ENCODE results near the gene CIB2.

CIB2 gene

DNA sequence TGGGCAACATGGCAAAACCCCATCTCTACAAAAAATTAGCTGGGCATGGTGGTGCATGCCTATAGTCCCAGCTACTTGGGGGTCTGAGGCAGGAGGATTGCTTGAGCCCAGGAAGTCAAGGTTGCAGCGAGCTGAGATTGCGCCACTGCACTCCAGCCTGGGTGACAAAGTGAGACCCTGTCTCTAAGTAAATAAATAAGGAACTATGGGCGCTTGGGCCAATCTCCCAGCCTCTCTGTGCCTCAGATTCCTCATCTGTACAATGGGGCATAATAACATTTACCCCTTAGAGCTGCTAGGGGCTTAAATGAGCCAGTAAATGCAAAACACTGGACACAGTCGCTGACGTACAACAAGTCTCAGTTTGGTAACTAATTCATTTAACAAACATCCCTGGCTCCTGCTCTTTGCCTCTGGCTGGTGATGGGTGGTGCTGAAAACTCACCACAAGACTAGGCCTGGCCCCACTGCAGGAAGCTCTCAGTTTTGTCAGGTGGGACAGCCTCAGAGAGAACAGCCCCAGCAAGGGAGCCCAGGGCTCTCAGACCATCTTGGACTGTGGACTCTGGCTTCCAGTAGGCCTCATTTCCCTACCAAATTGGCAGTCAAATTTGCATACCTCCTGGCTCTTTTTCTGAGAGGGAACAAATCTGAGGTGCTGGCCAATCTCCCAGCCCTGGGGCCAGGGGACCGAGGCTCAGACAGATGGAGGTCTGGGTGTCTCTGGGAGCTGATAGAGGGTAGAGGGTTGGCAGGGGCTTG is 47.4 kb downstream of the CIB2 start:
- TF ChIP-seq, protein P1, sequence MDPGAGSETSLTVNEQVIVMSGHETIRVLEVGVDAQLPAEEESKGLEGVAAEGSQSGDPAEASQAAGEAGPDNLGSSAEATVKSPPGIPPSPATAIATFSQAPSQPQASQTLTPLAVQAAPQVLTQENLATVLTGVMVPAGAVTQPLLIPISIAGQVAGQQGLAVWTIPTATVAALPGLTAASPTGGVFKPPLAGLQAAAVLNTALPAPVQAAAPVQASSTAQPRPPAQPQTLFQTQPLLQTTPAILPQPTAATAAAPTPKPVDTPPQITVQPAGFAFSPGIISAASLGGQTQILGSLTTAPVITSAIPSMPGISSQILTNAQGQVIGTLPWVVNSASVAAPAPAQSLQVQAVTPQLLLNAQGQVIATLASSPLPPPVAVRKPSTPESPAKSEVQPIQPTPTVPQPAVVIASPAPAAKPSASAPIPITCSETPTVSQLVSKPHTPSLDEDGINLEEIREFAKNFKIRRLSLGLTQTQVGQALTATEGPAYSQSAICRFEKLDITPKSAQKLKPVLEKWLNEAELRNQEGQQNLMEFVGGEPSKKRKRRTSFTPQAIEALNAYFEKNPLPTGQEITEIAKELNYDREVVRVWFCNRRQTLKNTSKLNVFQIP (CRISPR knock-in tag; IDR thresholded peaks at IDR 0.05; ENCODE audit: borderline replicate concordance, low read depth) = no peak
- TF ChIP-seq, protein P2, sequence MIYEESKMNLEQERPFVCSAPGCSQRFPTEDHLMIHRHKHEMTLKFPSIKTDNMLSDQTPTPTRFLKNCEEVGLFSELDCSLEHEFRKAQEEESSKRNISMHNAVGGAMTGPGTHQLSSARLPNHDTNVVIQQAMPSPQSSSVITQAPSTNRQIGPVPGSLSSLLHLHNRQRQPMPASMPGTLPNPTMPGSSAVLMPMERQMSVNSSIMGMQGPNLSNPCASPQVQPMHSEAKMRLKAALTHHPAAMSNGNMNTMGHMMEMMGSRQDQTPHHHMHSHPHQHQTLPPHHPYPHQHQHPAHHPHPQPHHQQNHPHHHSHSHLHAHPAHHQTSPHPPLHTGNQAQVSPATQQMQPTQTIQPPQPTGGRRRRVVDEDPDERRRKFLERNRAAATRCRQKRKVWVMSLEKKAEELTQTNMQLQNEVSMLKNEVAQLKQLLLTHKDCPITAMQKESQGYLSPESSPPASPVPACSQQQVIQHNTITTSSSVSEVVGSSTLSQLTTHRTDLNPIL (CRISPR knock-in tag; IDR thresholded peaks at IDR 0.05; ENCODE audit: low read depth) = no peak
- TF ChIP-seq, protein P3, sequence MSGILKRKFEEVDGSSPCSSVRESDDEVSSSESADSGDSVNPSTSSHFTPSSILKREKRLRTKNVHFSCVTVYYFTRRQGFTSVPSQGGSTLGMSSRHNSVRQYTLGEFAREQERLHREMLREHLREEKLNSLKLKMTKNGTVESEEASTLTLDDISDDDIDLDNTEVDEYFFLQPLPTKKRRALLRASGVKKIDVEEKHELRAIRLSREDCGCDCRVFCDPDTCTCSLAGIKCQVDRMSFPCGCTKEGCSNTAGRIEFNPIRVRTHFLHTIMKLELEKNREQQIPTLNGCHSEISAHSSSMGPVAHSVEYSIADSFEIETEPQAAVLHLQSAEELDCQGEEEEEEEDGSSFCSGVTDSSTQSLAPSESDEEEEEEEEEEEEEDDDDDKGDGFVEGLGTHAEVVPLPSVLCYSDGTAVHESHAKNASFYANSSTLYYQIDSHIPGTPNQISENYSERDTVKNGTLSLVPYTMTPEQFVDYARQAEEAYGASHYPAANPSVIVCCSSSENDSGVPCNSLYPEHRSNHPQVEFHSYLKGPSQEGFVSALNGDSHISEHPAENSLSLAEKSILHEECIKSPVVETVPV (CRISPR knock-in tag; IDR thresholded peaks at IDR 0.05) = no peak
- TF ChIP-seq RARB (CRISPR knock-in tag; IDR thresholded peaks at IDR 0.05) (no peak), BACH2 (CRISPR knock-in tag; IDR thresholded peaks at IDR 0.05; ENCODE audit: borderline replicate concordance) (no peak), ZC3H10 (CRISPR knock-in tag; IDR thresholded peaks at IDR 0.05) (no peak), ZFP30 (CRISPR knock-in tag; IDR thresholded peaks at IDR 0.05) (no peak), OSR1 (CRISPR knock-in tag; IDR thresholded peaks at IDR 0.05) (no peak), ZNF70 (CRISPR knock-in tag; IDR thresholded peaks at IDR 0.05) (no peak), PPARA (CRISPR knock-in tag; IDR thresholded peaks at IDR 0.05; ENCODE audit: borderline replicate concordance) (no peak)
- TF ChIP-seq, protein P4, sequence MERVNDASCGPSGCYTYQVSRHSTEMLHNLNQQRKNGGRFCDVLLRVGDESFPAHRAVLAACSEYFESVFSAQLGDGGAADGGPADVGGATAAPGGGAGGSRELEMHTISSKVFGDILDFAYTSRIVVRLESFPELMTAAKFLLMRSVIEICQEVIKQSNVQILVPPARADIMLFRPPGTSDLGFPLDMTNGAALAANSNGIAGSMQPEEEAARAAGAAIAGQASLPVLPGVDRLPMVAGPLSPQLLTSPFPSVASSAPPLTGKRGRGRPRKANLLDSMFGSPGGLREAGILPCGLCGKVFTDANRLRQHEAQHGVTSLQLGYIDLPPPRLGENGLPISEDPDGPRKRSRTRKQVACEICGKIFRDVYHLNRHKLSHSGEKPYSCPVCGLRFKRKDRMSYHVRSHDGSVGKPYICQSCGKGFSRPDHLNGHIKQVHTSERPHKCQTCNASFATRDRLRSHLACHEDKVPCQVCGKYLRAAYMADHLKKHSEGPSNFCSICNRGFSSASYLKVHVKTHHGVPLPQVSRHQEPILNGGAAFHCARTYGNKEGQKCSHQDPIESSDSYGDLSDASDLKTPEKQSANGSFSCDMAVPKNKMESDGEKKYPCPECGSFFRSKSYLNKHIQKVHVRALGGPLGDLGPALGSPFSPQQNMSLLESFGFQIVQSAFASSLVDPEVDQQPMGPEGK (CRISPR knock-in tag; IDR thresholded peaks at IDR 0.05; ENCODE audit: borderline replicate concordance) = no peak
- TF ChIP-seq, protein P5, sequence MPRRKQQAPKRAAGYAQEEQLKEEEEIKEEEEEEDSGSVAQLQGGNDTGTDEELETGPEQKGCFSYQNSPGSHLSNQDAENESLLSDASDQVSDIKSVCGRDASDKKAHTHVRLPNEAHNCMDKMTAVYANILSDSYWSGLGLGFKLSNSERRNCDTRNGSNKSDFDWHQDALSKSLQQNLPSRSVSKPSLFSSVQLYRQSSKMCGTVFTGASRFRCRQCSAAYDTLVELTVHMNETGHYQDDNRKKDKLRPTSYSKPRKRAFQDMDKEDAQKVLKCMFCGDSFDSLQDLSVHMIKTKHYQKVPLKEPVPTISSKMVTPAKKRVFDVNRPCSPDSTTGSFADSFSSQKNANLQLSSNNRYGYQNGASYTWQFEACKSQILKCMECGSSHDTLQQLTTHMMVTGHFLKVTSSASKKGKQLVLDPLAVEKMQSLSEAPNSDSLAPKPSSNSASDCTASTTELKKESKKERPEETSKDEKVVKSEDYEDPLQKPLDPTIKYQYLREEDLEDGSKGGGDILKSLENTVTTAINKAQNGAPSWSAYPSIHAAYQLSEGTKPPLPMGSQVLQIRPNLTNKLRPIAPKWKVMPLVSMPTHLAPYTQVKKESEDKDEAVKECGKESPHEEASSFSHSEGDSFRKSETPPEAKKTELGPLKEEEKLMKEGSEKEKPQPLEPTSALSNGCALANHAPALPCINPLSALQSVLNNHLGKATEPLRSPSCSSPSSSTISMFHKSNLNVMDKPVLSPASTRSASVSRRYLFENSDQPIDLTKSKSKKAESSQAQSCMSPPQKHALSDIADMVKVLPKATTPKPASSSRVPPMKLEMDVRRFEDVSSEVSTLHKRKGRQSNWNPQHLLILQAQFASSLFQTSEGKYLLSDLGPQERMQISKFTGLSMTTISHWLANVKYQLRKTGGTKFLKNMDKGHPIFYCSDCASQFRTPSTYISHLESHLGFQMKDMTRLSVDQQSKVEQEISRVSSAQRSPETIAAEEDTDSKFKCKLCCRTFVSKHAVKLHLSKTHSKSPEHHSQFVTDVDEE (CRISPR knock-in tag; IDR thresholded peaks at IDR 0.05) = no peak
- no peak; the same call in 2 of the 3 replicates for ATAC-seq

DNA sequence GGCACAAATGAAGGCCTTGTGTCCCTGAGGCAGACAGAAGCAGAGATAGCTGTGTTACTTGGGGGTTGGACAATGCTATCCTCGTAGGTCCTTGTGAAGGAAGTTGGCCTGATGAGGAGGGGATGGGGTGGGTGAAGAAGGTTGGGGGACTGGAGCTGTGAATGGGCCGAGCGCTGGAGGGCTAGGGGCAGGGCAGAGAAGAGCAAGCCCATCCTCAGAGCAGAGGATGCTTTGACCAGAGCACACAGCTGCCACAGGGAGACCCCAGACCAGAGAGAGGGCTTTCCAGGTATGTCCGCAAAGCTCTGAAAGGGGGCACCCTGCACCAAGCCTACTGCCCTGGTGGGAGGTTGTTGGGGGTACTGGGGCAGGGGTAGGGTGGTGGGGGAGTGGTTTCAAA is 48.1 kb downstream of the CIB2 start:
- no peak for TF ChIP-seq TCF4 (CRISPR knock-in tag; IDR thresholded peaks at IDR 0.05; ENCODE audit: borderline replicate concordance)
- TF ChIP-seq, protein P1 (CRISPR knock-in tag; IDR thresholded peaks at IDR 0.05; ENCODE audit: borderline replicate concordance, low read depth) = no peak
- no peak for TF ChIP-seq ZNF70 (CRISPR knock-in tag; IDR thresholded peaks at IDR 0.05)
- TF ChIP-seq SNAI2 (CRISPR knock-in tag; IDR thresholded peaks at IDR 0.05) = no peak
- no peak for TF ChIP-seq ZC3H10 (CRISPR knock-in tag; IDR thresholded peaks at IDR 0.05)
- no peak for TF ChIP-seq GLIS3 (CRISPR knock-in tag; IDR thresholded peaks at IDR 0.05)
- TF ChIP-seq ZFP30 (CRISPR knock-in tag; IDR thresholded peaks at IDR 0.05) = no peak
- no peak for TF ChIP-seq CSDC2 (CRISPR knock-in tag; IDR thresholded peaks at IDR 0.05)
- TF ChIP-seq, protein P4 (CRISPR knock-in tag; IDR thresholded peaks at IDR 0.05; ENCODE audit: borderline replicate concordance) = no peak
- no peak for TF ChIP-seq ESRRG (CRISPR knock-in tag; IDR thresholded peaks at IDR 0.05)
- TF ChIP-seq OSR1 (CRISPR knock-in tag; IDR thresholded peaks at IDR 0.05) = no peak
- TF ChIP-seq TOX (CRISPR knock-in tag; IDR thresholded peaks at IDR 0.05; ENCODE audit: borderline replicate concordance) = no peak
- TF ChIP-seq, protein P5 (CRISPR knock-in tag; IDR thresholded peaks at IDR 0.05) = no peak
- TF ChIP-seq ZNF8 (CRISPR knock-in tag; IDR thresholded peaks at IDR 0.05) = no peak
- TF ChIP-seq ISL1 (CRISPR knock-in tag; IDR thresholded peaks at IDR 0.05) = no peak
- TF ChIP-seq ZNF565 (CRISPR knock-in tag; conservative IDR thresholded peaks at IDR 0.05; ENCODE audit: low read depth) = no peak
- no peak for TF ChIP-seq ZFP3 (CRISPR knock-in tag; IDR thresholded peaks at IDR 0.05)
- no peak for TF ChIP-seq BACH2 (CRISPR knock-in tag; IDR thresholded peaks at IDR 0.05; ENCODE audit: borderline replicate concordance)
- ATAC-seq = no peak
